Anterior cingulate cortex (tissue), 58 donors: ENCODE results near the gene PDZD2.
A peak's percentile ranks its signal among the peaks of the same experiment; 100 is the strongest.
"Not testable (repeated sequence)": the region's sequence is repeated elsewhere in the genome, so short reads cannot be mapped to it uniquely, and the experiment has no call there.

Experiments
- DNase-seq, 58 donors: peaks; one replicate each; lab custom pipeline; 2025; lab: John Stamatoyannopoulos, UW

Gene PDZD2

DNA sequence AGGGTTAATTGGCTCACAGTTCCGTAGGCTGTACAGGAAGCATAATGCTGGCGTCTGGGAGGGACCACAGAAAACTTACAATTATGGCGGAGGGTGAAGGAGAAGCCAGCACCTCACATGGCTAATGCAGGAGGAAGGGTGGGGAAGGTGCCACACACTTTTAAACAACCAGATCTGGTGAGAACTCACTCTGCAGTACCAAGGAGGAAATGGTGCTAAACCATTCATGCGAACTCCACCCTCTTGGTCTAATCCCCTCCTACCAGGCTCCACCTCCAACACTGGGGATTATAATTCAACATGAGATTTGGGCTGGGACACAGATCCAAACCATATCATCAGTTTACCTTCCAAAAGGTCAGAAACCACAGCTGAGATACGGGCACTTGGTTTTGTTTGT, 122.9 kb downstream of the PDZD2 start:
- no peak for DNase-seq

GRCh38 chr5:31763424-31763823, 124.5 kb downstream of the PDZD2 start:
- DNase-seq = no peak

GRCh38 chr5:31764687-31765086, 125.8 kb downstream of the PDZD2 start:
- not testable (repeated sequence) for DNase-seq

DNA sequence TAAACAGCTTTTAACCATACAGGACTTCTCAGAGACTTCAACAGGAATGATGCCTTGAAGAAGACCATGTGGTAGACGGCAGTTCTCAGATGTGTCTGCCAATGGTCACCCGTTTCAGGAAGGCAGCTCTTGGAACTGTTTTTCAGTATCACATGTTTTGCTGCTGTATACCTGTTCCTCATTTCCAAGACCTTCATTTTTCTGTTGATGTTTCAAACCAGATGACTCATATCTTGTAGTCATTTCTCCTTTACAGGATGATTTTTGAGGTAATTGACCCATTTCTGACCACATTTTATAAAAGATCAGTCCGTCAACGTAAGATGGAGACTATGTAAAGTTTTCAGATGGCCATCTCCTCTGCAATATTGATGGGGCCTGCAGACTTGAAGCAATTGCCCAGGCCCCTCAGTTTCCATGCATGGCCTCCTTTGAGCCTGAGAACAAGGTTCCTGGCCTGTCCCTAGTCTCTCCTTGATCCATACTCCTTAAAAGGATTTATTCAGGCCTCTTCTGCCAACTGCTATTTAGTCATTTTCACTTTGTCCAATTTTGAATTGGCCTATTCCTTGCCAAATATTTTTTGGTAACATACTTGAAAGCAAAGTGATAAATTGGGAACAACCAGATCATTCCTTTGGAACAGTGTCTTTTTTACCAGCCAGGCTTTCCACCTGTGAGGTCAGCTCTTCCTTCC, 128.6 kb downstream of the PDZD2 start:
- no peak for DNase-seq

DNA sequence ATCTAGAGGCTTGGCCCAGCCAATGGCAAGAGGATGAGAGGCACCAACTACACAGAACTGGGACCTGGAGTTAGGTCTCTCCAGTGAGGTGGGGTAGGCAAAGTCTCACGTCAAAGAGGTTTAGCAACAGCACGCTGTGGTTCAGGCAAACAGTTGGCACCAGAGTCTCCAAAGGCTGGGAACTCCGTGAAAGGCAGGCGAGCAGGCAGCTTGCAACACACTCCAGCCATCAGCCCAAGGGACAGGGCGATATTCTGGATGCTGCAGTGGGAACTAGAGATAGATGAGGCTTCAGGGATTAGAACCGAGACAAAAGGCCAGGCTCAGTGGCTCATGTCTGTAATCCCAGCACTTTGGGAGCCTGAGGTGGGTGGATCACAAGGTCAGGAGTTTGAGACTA, 129.1 kb downstream of the PDZD2 start:
- DNase-seq = no peak

DNA sequence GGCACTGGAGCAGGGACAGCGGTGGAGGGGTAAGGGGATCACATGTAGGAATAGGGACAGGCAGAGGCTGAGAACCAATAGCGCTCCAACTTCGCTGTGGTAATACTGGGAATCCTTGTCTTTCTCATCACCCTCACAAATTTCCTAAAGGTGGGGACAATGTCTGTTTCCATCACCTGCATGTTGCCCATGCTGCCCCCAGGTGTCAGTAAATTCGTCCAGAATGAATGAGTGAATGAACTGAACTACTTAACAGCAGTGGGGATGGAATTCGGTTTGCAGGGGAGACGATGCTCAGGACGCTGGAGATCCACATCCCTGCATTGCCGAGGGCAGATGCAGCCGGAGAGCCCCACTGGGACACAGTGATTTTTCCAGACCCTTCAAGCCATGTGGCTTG, 129.9 kb downstream of the PDZD2 start:
- DNase-seq = no peak

- no peak for DNase-seq
These were observed 130.6 kb downstream of the PDZD2 start for GRCh38 chr5:31769530-31769929.

- DNase-seq = no peak
These were observed 131.3 kb downstream of the PDZD2 start for GRCh38 chr5:31770132-31770720.

DNA sequence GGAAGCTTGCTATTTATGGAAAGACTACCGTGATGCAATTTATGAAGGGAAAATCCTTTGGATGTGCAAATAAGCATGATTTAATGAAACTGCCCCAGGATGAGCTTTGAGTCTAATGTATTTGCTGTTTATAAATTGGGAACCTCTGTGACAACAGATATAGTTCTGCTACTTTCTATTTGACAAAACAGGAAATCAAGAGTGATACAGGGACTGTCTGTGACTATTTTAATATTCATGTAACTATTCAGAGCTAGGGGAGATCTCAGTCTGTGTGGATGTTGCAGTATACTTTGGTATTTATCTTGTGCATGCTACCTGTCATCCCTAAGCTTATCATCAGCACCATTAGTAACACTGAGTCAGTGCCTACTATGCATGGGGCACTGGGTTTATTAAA, 132.1 kb downstream of the PDZD2 start:
- DNase-seq = no peak

- DNase-seq = no peak
These were observed 132.6 kb downstream of the PDZD2 start for GRCh38 chr5:31771500-31771899.

DNA sequence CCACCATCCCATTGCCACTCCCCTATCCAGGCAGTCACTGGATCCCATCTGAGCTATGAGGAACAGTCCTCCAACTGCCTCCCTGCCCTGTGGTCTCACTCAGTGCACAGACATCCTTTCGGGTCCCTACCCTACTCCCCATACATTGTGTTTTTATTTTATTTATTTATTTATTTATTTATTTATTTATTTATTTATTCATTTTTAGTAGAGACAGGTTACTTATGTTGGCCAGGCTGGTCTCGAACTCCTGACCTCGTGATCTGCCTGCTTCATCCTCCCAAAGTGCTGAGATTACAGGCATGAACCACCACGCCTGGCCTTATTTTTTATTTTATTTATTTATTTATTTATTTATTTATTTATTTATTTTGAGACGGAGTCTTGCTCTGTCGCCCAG, 137.4 kb downstream of the PDZD2 start:
- not testable (repeated sequence) for DNase-seq

DNA sequence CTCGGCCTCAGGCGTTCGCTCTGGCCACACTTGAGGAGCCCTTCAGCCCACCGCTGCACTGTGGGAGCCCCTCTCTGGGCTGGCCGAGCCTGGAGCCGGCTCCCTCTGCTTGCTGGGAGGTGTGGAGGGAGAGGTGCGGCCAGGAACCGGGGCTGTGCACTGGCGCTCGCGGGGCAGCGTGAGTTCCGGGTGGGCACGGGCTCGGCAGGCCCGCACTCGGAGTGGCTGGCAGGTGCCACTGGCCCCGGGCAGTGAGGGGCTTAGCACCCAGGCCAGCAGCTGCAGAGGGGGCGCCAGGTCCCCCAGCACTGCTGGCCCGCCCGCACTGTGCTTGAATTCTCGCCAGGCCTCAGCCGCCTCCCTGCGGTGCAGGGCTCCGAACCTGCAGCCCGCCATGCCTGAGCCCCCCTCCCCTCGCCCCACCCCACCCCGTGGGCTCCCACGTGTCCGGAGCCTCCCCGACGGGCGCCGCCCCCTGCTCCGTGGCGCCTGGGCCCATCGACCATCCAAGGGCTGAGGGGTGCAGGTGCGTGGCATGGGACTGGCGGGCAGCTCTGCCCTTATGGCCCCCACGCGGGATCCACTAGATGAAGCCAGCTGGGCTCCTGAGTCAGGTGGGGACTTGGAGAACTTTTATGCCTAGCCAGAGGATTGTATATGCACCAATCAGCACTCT, 138.2 kb downstream of the PDZD2 start:
- no peak for DNase-seq

DNA sequence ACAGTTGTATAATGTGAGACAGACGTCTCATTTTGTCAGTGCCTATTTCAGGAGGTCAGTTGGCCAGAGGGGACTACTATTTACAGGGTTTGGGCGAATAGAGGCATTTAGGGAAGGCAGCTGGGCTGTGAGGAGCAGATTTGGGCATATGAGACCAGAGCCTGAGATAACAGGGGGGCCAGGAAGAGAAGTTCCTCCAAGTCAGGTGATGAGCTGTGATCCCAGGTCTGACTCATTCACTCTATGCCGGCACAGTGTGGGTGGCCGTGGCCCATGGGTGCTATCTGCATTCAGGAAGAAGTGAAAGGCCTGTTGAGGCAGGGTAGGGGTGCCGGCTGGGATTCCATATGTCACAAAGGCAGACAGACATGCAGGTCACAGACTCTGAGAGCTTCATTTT, 142.8 kb downstream of the PDZD2 start:
- peak in 2 of 58 donors; percentile 7 to 16 for DNase-seq

- DNase-seq = no peak
These were observed 144.2 kb downstream of the PDZD2 start for GRCh38 chr5:31783086-31783645.

GRCh38 chr5:31783731-31784130, 144.8 kb downstream of the PDZD2 start:
- DNase-seq = peak in 1 of 58 donors; percentile 9

DNA sequence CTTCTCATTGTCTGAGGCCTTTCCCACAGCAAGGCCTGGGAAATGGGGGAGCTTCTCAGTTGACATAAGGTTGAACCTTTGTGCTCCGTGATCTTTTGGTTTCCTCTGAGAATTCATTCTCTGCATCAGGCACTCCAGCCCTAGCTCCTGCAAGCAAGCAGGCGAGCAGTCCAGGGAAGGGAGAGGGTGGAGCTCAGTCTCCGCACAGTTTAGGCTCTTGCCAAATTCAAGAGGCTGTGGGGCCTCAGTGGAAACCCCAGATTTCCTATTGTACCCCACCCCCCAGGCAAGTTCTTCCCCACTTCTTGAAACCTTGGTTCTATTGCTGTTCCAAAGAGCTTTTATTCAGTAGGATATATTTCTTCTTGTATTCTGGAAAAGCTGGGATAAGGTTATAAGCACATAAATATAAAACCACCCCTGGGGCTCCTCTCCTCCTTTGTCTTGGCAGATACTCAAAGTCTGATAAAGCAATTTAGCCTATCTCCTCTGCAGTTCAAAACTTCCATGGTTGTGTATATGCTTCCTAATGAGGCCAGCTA, 147.2 kb downstream of the PDZD2 start:
- DNase-seq = no peak

- DNase-seq = no peak
These were observed 155.1 kb downstream of the PDZD2 start for GRCh38 chr5:31794009-31794408.

DNA sequence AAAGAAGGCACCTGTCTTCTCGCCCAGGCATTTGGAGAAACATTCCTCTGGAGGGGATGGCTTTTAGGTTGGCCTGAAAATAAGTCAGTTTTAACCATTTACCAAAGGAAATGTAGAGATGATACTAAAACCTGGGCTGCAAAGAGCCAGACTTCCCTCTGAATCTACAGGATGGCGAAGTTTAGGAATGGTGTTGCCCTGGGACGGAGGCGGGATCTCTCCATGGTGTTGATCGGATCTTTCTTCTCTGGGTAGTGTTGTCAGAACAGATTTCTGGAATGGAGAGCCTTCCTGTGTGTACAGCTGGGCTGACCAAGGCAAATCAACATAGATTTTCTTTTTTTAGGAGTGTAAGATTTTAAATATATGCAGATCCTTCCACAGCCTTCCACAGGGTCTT, 159.2 kb downstream of the PDZD2 start:
- no peak for DNase-seq

- no peak for DNase-seq
These were observed 161.4 kb downstream of the PDZD2 start for GRCh38 chr5:31800351-31800750.

- no peak for DNase-seq
These were observed 167.0 kb downstream of the PDZD2 start for GRCh38 chr5:31805785-31806400.

GRCh38 chr5:31806561-31806960, 167.6 kb downstream of the PDZD2 start:
- no peak for DNase-seq
